Neuronal stem cell (in vitro differentiated cells): Measurements from ENCODE around the gene PXDN.

Experiments used
- DNase-seq: peaks from one replicate; pipeline ENCODE4 v3.0.0-alpha.2; 2013; ENCODE audit warnings: low spot score
- H2AFZ ChIP-seq: one replicate; pipeline ENCODE4 v1.6.1; 2013; ENCODE audit warnings: mild to moderate bottlenecking, low read length, inconsistent platforms
- H2AK5ac ChIP-seq: 2 replicates; pipeline ENCODE4 v1.6.1; 2013; ENCODE audit warnings: low read depth, mild to moderate bottlenecking, inconsistent platforms, low read length, moderate library complexity, mixed read lengths
- H2BK120ac ChIP-seq: 2 replicates; pipeline ENCODE4 v1.6.1; 2013; ENCODE audit warnings: low read depth, mild to moderate bottlenecking, inconsistent platforms, low read length, moderate library complexity, mixed read lengths
- H2BK12ac ChIP-seq: one replicate; pipeline ENCODE4 v1.6.1; 2013; ENCODE audit warnings: low read length, inconsistent platforms
- H2BK15ac ChIP-seq: 2 replicates; pipeline ENCODE4 v1.6.1; 2013; ENCODE audit warnings: mild to moderate bottlenecking, low read length, inconsistent platforms, mixed read lengths
- H2BK5ac ChIP-seq: one replicate; pipeline ENCODE4 v1.6.1; 2013; ENCODE audit warnings: inconsistent platforms, mild to moderate bottlenecking, low read length, moderate library complexity
- H3K14ac ChIP-seq: one replicate; pipeline ENCODE4 v1.6.1; 2013; ENCODE audit warnings: low read length, inconsistent platforms
- H3K18ac ChIP-seq: 2 replicates; pipeline ENCODE4 v1.6.1; 2013; ENCODE audit warnings: low read length, inconsistent platforms
- H3K23ac ChIP-seq: 2 replicates; pipeline ENCODE4 v1.6.1; 2013; ENCODE audit warnings: low read depth, mild to moderate bottlenecking, mixed read lengths, low read length, inconsistent platforms; ENCODE audit not compliant: poor library complexity
- H3K27ac ChIP-seq: replicated peaks from 3 replicates; pipeline ENCODE4 v1.5.1; 2013; ENCODE audit warnings: low read length, inconsistent platforms
- H3K27me3 ChIP-seq, 3 experiments: 2 replicates each; pipeline ENCODE4 v1.6.1; 2013; ENCODE audit warnings: low read length in 3 of 3, mild to moderate bottlenecking in 2 of 3, inconsistent platforms in 1 of 3, low read depth in 1 of 3, mixed read lengths in 1 of 3, moderate library complexity in 1 of 3; ENCODE audit not compliant: control insufficient read depth in 3 of 3, insufficient read depth in 3 of 3
- H3K36me3 ChIP-seq, 2 donors: replicated peaks in 1 of 2; 2 replicates each; pipeline ENCODE4 v1.6.1; 2013; ENCODE audit warnings: low read length in 2 of 2; ENCODE audit not compliant: control insufficient read depth in 2 of 2, insufficient read depth in 2 of 2
- H3K4ac ChIP-seq: 2 replicates; pipeline ENCODE4 v1.6.1; 2013; ENCODE audit warnings: inconsistent platforms, mild to moderate bottlenecking, low read length, moderate library complexity
- H3K4me1 ChIP-seq, 2 donors: 1 replicate in 1 of 2; 2 replicates in 1 of 2; pipeline ENCODE4 v1.6.1; 2013; ENCODE audit warnings: low read length in 2 of 2, low read depth in 1 of 2; ENCODE audit not compliant: control insufficient read depth in 2 of 2, insufficient read depth in 1 of 2
- H3K4me2 ChIP-seq: one replicate; pipeline ENCODE4 v1.6.1; 2013; ENCODE audit warnings: mild to moderate bottlenecking, low read length, inconsistent platforms; ENCODE audit not compliant: insufficient read depth, poor library complexity, severe bottlenecking
- H3K4me3 ChIP-seq, 2 donors: 2 replicates each; pipeline ENCODE4 v1.5.1; 2013; ENCODE audit warnings: low read length in 2 of 2, mild to moderate bottlenecking in 2 of 2, inconsistent platforms in 1 of 2, moderate library complexity in 1 of 2
- H3K79me1 ChIP-seq: one replicate; pipeline ENCODE4 v1.6.1; 2013; ENCODE audit warnings: low read depth, mild to moderate bottlenecking, inconsistent platforms, low read length, moderate library complexity
- H3K9ac ChIP-seq: one replicate; pipeline ENCODE4 v1.6.1; 2013; ENCODE audit warnings: mild to moderate bottlenecking, low read depth, low read length, inconsistent platforms; ENCODE audit not compliant: poor library complexity
- H3K9me3 ChIP-seq, 2 donors: replicated peaks in 1 of 2; 2 replicates each; pipeline versions ENCODE3 to v1.6.1; 2013; ENCODE audit warnings: low read length in 2 of 2, mild to moderate bottlenecking in 2 of 2, inconsistent platforms in 1 of 2, low read depth in 1 of 2, mixed read lengths in 1 of 2, moderate library complexity in 1 of 2; ENCODE audit not compliant: control insufficient read depth in 2 of 2, insufficient read depth in 1 of 2
- H4K8ac ChIP-seq: one replicate; pipeline ENCODE4 v1.6.1; 2013; ENCODE audit warnings: low read depth, mild to moderate bottlenecking, inconsistent platforms, low read length, moderate library complexity
- H4K91ac ChIP-seq: one replicate; pipeline ENCODE4 v1.6.1; 2013; ENCODE audit warnings: low read length, low read depth, mild to moderate bottlenecking, inconsistent platforms; ENCODE audit not compliant: poor library complexity
- WGBS, 2 donors: extraction: QIAGEN DNeasy Blood & Tissue Kit; methylation state at CpG; one replicate each; pipeline ENCODE4 v1.1.7; 2013; ENCODE audit warnings: missing lambda C conversion rate in 2 of 2, mixed read lengths in 1 of 2; ENCODE audit not compliant: insufficient read length in 2 of 2, insufficient replicate concordance in 1 of 2; ENCODE audit errors: extremely low coverage in 2 of 2; 5-methylcytosine and 5-hydroxymethylcytosine counted together

The PXDN gene

GRCh38 chr2:1774929-1775328, 30.6 kb upstream of the PXDN start:
- Histone ChIP-seq H2BK15ac (no peak overlapping the region), H3K18ac (no peak overlapping the region), H3K9me3 (no peaks in the 10 kb centered on the region), H4K91ac (no peak overlapping the region), H2BK120ac (no peak overlapping the region), H3K27me3 (no peaks in the 10 kb centered on the region), H3K4ac (no peak overlapping the region), H3K79me1 (no peaks in the 10 kb centered on the region), H3K9ac (no peak overlapping the region), H3K14ac (no peak overlapping the region), H2AFZ (no peak overlapping the region), H2AK5ac (no peak overlapping the region), H2BK5ac (no peak overlapping the region), H3K4me2 (no peak overlapping the region), H3K27ac (no peak overlapping the region), H3K23ac (no peak overlapping the region), H3K36me3 (no peaks in the 10 kb centered on the region), H4K8ac (no peak overlapping the region), H2BK12ac (no peak overlapping the region), H3K4me3 (no peak overlapping the region), H3K4me1 (peaks cover 0 to 2% of the 10 kb centered on the region in 2 donors)
- no CpG with 5 or more reads among the region's 3 CpGs for WGBS, 2 donors
- no peak for DNase-seq

DNA sequence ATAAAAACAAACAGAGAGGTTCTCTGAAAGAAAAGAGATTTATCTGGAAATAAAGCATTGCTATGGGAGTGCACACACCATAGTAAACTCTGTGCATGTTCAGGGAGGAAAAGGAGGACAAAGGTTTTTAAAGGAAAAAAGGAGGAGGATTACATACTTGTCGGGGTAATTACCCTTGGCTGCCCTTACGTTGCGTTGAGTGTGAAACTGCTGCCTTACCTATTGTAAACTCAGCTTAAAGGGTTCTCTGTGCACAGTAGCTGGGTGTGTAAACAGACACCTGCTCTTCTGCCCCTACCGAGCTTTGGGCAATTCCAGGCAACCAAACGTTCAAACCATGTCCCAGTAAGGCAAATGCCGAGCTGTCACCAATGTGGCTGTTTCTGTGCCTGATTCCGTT, 29.6 kb upstream of the PXDN start:
- Histone ChIP-seq H3K18ac (no peak overlapping the region), H3K9ac (no peak overlapping the region), H2BK120ac (no peak overlapping the region), H2AFZ (no peak overlapping the region), H3K27me3 (no peaks in the 10 kb centered on the region), H2BK5ac (no peak overlapping the region), H3K4me2 (no peak overlapping the region), H4K8ac (no peak overlapping the region), H3K4me3 (no peak overlapping the region), H3K36me3 (no peaks in the 10 kb centered on the region), H3K9me3 (no peaks in the 10 kb centered on the region), H3K27ac (no peak overlapping the region), H2BK12ac (no peak overlapping the region), H2BK15ac (no peak overlapping the region), H4K91ac (no peak overlapping the region), H3K79me1 (no peaks in the 10 kb centered on the region), H3K14ac (no peak overlapping the region), H3K23ac (no peak overlapping the region), H2AK5ac (no peak overlapping the region), H3K4me1 (peaks cover 0 to 2% of the 10 kb centered on the region in 2 donors), H3K4ac (no peak overlapping the region)
- no CpG with 5 or more reads among the region's 7 CpGs for WGBS, 2 donors
- DNase-seq = no peak

DNA sequence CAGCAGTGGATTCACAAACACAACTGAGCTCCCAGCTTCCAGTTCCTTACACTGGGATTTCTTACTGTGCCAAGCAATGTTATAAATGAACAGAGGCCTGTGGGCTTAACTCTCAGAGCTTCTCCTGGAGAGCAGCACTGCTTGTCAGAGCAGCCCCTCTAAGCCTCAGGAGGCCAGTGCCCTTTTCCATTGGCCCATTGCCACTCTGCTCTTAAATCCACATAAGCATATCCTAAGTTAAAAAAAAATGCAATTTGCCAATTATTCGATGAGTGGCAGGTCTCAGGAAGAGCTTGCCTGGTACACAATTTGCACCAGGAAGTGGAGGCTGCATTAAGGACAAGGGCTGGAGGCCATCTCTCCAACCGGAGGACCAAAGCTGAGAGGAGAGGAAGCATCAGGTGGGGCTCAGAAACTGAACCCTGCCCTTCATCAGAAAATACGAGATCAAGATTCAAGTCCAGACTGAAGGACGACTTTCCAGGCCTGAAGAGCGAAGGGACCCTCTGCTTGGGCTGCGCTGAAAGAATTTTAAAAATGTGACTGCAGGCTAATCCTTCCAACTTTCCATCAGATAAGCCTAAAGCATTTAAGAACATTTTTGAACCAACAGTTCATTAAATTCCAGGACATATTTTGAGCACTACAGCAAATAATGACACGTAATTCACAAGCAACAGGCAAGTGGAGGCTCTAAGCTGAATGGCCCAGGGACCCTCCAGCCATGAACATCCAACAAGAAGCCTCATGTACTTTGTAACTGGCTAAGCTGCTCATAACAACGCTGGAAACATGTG, 28.4 kb upstream of the PXDN start:
- no peak overlapping the region for H3K23ac ChIP-seq
- no peaks in the 10 kb centered on the region for H3K79me1 ChIP-seq
- H3K9ac ChIP-seq = no peak overlapping the region
- H3K36me3 ChIP-seq = no peaks in the 10 kb centered on the region
- H3K4me3 ChIP-seq = no peak overlapping the region
- no peak overlapping the region for H2BK120ac ChIP-seq
- DNase-seq = no peak
- no peak overlapping the region for H2BK5ac ChIP-seq
- no peak overlapping the region for H4K91ac ChIP-seq
- no peak overlapping the region for H4K8ac ChIP-seq
- no peak overlapping the region for H3K14ac ChIP-seq
- H3K9me3 ChIP-seq = no peaks in the 10 kb centered on the region
- H2BK12ac ChIP-seq = no peak overlapping the region
- H2BK15ac ChIP-seq = no peak overlapping the region
- no peak overlapping the region for H3K27ac ChIP-seq
- no peak overlapping the region for H3K4ac ChIP-seq
- H2AFZ ChIP-seq = no peak overlapping the region
- H2AK5ac ChIP-seq = peak overlapping the region; percentile 39
- peaks cover 0 to 2% of the 10 kb centered on the region in 2 donors for H3K4me1 ChIP-seq
- H3K4me2 ChIP-seq = no peak overlapping the region
- no peaks in the 10 kb centered on the region for H3K27me3 ChIP-seq
- no peak overlapping the region for H3K18ac ChIP-seq
- no CpG with 5 or more reads among the region's 8 CpGs for WGBS, 2 donors

- WGBS, 2 donors = no CpG with 5 or more reads among the region's 3 CpGs
Observed at GRCh38 chr2:1771626-1772280, 27.4 kb upstream of the PXDN start.

More at GRCh38 chr2:1771626-1772280, 27.4 kb upstream of the PXDN start:
- Histone ChIP-seq H3K4me2 (no peak overlapping the region), H3K9ac (no peak overlapping the region), H2AFZ (no peak overlapping the region), H2BK15ac (no peak overlapping the region), H2BK5ac (peak overlapping the region; percentile 42), H3K4me1 (peaks cover 0 to 6% of the 10 kb centered on the region in 2 donors), H3K18ac (no peak overlapping the region), H2BK120ac (no peak overlapping the region), H3K14ac (no peak overlapping the region), H4K8ac (no peak overlapping the region), H3K9me3 (no peaks in the 10 kb centered on the region), H3K27ac (no peak overlapping the region), H3K4me3 (no peak overlapping the region), H2BK12ac (no peak overlapping the region), H3K79me1 (no peaks in the 10 kb centered on the region), H3K36me3 (no peaks in the 10 kb centered on the region), H4K91ac (peak overlapping the region; percentile 59), H2AK5ac (peak overlapping the region; percentile 39), H3K27me3 (peaks cover 0 to 3% (median 0%) of the 10 kb centered on the region in 3 experiments), H3K23ac (peak overlapping the region; percentile 26), H3K4ac (no peak overlapping the region)
- DNase-seq = no peak
